HG02885 (cell line): ENCODE measurements around the gene GTF2IRD1.
"Not testable (repeated sequence)": the region's sequence is repeated elsewhere in the genome, so short reads cannot be mapped to it uniquely, and the experiment has no call there.

Experiments used
- ATAC-seq: cut with Tn5 transposase; IDR thresholded peaks from one replicate; pipeline ENCODE4 v1.9.1; 2021; ENCODE audit warnings: mild to moderate bottlenecking; ENCODE audit not compliant: unreplicated experiment, poor library complexity

The GTF2IRD1 gene

GRCh38 chr7:74453322-74454011 is at the start of gene GTF2IRD1:
Gene GTF2IRD1 (plus strand): TSS chr7:74453906. CDS start chr7:74508081, 54,175 bp downstream.
- ATAC-seq, result peak; percentile 41

- no peak for ATAC-seq
These were observed 49.4 kb upstream of the GTF2IRD1 start for GRCh38 chr7:74404388-74404700.

- ATAC-seq, result no peak
These were observed 49.0 kb upstream of the GTF2IRD1 start for GRCh38 chr7:74404741-74405140.

GRCh38 chr7:74405191-74405898 is 48.4 kb upstream of the GTF2IRD1 start:
- no peak for ATAC-seq

- no peak for ATAC-seq
These were observed 47.7 kb upstream of the GTF2IRD1 start for GRCh38 chr7:74405899-74406512.

- ATAC-seq, result no peak
These were observed 45.7 kb upstream of the GTF2IRD1 start for GRCh38 chr7:74407958-74408357.

GRCh38 chr7:74409571-74409970 is 44.1 kb upstream of the GTF2IRD1 start:
- ATAC-seq, result no peak

- no peak for ATAC-seq
These were observed 42.9 kb upstream of the GTF2IRD1 start for GRCh38 chr7:74410772-74411171.

GRCh38 chr7:74411571-74411970 is 42.1 kb upstream of the GTF2IRD1 start:
- not testable (repeated sequence) for ATAC-seq

GRCh38 chr7:74412056-74412455 is 41.6 kb upstream of the GTF2IRD1 start:
- ATAC-seq, result no peak

- ATAC-seq, result no peak
These were observed 41.1 kb upstream of the GTF2IRD1 start for GRCh38 chr7:74412603-74413002.

- ATAC-seq, result not testable (repeated sequence)
These were observed 38.9 kb upstream of the GTF2IRD1 start for GRCh38 chr7:74414595-74415333.

GRCh38 chr7:74417419-74417971 is 36.2 kb upstream of the GTF2IRD1 start:
- no peak for ATAC-seq

- no peak for ATAC-seq
These were observed 35.6 kb upstream of the GTF2IRD1 start for GRCh38 chr7:74418076-74418475.

- ATAC-seq, result no peak
These were observed 35.2 kb upstream of the GTF2IRD1 start for GRCh38 chr7:74418538-74418937.

- not testable (repeated sequence) for ATAC-seq
These were observed 34.5 kb upstream of the GTF2IRD1 start for GRCh38 chr7:74419232-74419631.

- ATAC-seq, result no peak
These were observed 33.7 kb upstream of the GTF2IRD1 start for GRCh38 chr7:74420006-74420405.

- ATAC-seq, result no peak
These were observed 29.3 kb upstream of the GTF2IRD1 start for GRCh38 chr7:74424291-74424880.

- no peak for ATAC-seq
These were observed 25.7 kb upstream of the GTF2IRD1 start for GRCh38 chr7:74428023-74428422.

GRCh38 chr7:74429153-74429747 is 24.5 kb upstream of the GTF2IRD1 start:
- ATAC-seq, result no peak
